Fibroblast of skin of right quadriceps (primary cell): ENCODE results near the gene UQCRC1.

Source experiments
- DNase-seq: peaks from one replicate; pipeline ENCODE4 v3.0.0-alpha.2; 2013

UQCRC1 gene

DNA sequence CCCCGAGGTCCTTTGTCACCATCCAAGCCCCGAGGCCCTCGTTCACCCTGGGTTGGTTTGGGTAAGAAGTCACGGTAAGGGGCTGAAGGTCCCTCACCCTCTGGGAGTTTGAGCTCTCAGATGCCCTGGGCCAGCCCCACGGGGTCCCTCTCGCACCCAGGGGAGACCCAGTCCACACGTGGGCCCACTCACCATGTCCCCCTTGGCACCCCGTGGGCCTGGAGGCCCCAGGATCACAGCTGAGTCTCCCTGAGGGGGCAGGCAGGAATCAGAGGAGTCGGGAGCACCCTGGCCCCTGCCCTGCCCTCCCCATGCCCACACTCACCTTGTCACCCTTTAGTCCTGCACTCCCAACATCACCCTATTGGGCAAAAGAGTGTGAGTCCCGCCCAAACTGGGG, 40.0 kb downstream of the UQCRC1 start:
- DNase-seq = no peak

DNA sequence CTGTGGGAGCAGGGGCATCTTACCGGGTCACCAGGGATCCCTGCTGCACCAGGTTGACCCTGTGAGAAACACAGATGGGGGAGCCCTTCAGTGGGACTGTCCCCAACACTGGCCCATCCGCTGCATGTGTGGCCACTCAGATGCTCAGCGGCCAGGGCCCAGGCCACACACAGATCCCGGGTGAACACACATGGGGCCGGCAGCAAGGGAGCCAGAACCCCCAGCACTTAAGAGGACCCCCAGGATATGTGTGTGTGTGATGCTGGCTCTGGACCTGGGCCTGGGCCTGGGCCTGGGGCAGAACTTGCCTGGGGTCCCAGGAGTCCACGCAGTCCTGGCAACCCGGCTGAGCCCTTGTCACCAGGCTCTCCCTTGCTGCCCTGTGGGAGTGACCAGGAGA, 41.0 kb downstream of the UQCRC1 start:
- no peak for DNase-seq

DNA sequence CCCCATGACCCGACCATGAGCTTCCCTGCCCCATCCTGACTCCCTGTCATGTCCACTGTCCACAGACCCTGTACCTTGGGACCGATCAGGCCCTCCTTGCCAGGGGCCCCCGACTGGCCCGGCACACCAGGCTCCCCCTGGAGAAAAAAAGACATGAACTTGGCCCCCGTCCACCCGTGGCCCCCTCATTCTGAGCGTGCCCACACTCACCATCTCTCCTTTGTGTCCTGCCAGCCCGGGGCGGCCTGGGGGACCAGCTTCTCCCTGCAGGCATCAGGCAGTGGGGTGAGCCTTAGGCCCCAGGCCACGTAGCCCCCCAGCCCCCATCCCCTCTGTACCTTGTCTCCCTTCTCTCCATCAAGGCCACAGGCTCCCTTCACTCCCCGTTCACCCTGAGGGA, 41.9 kb downstream of the UQCRC1 start:
- no peak for DNase-seq

DNA sequence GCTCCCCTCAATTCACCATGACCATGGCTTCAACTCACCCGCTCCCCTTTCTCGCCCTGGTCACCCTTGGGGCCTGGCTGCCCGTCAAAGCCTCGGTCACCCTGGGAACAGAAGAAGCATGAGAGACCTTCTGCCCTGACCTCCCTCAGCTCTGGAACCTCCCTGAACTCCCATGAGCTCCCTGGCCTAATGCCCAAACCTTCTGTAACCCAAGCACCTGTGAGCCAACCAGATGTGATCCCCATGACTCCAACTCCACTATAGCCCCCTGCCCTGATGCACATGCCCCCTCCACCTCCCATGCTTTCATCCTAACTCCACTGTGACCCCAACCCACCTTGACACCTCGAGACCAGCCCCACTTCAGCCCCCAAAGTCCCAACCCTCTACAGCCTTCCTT, 42.4 kb downstream of the UQCRC1 start:
- DNase-seq = no peak

DNA sequence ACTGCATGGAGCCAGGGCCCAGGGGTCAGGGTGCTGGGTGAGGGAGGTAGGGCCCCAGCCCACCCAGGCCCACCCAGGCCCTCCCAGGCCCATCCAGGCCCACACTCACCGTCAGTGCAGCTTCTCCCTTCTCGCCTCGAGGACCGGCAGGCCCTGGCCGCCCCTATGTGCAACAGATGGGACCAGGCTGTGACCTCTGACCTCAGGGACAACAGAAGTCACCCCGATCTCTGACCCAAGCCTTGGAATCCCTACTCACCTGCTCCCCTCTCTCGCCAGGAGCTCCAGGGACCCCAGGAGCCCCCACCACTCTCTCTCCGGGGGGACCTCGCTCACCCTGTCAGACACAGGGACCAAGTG, 43.1 kb downstream of the UQCRC1 start:
- no peak for DNase-seq

DNA sequence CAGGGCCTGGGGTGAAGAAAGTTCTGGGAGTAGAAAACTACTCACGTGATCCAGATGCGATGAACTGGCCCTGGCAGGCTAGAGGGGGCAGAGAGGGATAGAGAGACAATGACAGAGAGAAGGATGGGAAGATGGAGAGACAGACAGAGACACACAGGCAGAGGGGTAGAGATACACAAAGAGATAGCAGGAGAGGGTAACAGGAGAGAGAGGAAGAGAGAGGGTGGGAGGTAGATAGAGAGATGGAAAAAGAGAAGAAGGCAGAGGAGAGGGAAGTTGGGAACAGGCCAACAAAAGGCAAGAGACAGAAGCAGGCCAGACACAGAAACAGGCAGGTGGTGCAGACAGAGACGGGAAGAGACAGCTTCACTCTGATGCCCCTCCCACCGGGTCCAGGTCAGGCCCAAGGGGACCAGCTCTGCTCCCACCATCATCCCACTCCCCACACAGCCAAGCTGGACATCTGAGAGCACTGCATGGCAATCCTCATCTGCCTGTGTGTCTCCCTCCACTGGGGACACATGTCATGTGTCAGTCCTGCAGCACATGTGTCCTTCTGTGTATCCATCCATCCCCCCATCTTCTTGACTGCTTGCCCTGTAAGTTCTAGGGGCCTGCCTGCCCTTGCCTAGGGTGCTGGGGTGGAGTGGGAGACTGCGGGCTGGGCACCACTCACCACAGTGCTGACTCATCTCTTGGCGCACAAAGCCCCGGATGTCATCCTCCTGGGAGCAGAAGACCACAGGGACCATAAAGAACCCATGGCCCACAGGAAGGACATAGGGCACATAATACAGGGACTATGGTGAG, 43.6 kb downstream of the UQCRC1 start:
- DNase-seq = peak; percentile 42

DNA sequence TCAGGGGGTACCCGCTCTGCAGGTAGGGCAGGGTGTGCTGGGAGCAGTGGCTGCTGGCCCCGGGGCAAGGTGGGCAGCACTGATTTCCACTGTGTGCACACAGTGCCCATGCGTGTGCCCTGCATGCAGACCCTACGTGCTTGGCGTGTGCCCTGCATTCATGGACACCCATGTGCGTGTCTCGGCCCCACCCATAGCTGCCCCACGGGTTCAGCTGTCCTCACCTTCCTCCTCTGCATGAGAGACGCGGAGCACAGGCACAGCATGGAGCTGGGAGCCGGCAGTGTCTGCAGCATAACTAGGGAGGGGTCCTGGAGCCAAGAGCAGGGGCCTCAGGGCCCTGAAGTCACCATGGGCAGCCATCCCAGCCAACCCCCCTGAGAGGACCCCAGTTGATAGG, 44.3 kb downstream of the UQCRC1 start:
- DNase-seq = no peak

DNA sequence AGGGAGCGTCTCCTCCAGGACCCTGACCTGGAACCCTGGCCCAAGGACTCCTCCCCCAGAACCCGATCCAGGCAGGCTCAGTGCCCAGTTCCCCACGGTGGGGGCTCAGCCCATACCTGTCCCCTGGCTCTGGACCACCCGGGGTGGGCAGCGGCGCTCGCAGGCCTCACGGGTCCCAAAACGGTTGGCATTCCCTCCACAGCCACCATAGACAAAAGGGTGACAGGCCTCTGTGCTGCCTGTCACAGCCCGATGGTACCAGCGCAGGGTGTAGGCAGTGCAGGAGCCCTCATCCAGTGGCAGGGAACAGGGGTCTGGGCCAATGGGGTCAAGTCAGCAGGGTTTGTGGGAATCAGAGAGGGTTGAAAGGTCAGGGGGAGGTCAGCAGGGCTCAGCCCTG, 44.8 kb downstream of the UQCRC1 start:
- no peak for DNase-seq

DNA sequence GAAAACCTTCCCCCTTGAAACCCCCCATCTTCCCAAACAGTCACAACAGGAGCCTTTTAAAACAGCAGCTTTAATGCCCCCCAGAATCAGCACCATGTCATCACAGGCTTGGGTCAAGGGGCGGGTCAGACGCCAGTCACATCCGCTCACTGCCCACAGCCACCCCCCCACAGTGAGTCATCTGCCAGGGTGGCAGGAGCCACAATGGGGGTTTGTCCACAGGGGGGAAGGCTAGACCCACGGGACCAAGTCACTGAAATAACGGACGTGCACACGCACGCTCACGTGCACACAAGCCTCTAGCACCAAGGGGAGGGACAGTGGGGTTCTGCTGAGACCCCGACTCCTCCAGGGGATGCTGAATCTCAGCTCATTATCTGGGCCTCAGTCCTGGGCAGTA, 45.4 kb downstream of the UQCRC1 start:
- DNase-seq = peak; percentile 40

DNA sequence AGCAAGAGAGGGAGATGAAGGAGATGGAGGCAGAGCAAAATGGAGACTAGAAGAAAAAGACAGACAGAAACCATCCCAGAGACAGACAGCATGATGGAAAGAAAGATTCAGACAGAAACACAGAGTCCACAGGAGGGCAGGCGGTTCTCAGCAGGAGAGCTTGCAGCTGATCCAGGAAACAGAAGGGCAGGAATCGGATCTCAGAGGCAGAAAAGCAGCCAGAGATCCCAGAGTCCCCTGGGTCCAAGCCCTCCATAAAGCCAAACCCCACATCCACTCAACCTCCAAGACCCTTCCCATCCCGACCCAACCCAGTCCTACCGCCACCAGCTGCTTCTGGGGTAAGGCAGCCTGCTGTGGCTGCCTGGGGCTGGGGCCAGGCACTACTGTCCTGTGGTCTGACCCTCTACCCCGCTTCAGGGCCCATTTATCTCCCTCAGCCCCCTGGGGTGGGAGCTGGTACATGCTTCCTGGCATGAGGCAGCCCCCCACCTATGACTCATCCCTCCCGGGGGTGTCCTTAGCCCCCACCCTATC, 46.0 kb downstream of the UQCRC1 start, which contains the start of gene UCN2:
Gene UCN2 (minus strand): TSS at position 400 of the 537 bp plus-strand sequence. CDS start 657 bp downstream, outside the sequence.
- peak; percentile 32 for DNase-seq

DNA sequence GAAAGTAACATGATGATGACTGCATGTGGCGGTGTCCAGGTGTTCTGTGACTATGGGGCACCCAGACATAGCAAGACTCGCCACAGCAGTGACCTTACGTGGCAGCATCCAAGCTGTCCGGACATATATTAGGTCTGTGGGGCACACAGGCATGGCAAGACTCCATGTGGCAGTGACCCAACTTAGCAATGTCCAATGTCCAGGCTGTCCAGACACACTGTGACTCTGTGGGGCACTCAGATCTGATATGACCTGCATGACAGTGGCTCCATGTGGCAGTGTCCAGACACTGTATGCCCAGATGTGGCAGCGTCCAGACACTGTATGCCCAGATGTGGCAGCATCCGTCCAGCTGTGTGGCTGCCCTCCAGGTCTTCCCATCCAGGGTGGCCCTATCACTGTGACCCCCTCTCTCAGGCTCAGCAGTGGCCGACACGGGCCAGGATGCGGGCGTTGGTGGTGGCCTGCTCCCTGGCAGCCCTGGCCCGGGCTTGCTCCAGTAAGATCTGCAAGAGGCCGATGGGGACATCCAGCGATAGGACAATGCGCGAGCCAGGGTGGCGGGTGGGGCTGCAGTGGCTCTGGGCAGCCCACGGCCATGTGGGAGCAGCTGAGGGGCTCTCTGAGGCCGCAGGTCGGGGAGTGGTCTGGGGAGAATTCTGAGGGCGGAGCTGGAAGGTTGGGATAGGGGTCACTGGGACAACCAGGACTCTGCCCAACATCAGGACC, 46.9 kb downstream of the UQCRC1 start:
- no peak for DNase-seq

DNA sequence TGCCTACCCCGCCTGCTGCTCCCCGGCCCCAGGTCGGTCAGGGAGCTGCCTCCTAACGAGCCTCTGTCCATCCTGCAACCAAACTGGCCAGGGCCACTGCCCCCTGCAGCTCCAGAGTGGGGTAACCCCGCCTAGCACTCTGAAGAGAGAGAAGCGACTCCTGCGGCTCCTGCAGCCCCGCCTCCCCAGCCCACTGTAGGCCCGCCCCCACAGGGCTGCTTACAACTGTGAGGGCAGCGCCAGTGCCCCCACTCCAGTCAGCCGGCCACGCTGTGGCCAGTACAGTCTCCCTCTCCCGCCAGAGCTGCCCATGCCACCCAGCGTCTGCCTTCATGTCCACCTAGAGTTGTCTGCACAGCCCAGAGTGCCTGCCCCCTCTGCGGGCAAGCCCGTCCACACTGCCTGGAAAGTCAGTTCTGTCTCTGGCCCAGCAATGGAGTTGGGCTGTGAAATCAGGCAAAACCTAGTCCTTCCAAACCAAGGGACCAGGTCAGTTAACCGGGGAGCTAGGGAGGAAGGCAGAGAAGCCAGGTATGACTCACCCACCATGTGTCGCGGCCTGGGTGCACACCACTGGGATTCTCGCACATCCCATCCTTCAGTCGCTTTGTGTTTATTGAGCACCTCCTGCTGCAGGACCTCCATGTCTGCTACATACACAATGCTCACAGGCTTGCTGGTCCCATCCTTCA, 48.3 kb downstream of the UQCRC1 start:
- peak; percentile 40 for DNase-seq

DNA sequence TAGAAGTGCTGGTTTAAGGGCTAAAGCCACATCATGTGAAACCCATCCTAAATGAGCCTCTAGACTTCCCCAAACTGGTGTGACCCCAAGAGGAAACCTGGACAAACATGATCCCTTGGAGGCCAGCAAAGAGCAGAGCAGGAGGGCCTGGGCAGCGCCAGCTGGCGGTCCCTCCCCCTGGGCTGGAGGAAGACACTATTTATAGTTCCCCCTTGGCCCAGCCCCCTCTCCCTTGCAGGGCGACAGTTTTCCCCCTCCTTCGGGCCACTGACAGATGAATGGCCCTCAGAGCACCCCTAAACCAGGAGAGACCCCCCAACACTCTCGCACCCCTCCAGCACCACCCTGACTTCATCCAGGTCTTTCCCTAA, 48.8 kb downstream of the UQCRC1 start:
- no peak for DNase-seq

DNA sequence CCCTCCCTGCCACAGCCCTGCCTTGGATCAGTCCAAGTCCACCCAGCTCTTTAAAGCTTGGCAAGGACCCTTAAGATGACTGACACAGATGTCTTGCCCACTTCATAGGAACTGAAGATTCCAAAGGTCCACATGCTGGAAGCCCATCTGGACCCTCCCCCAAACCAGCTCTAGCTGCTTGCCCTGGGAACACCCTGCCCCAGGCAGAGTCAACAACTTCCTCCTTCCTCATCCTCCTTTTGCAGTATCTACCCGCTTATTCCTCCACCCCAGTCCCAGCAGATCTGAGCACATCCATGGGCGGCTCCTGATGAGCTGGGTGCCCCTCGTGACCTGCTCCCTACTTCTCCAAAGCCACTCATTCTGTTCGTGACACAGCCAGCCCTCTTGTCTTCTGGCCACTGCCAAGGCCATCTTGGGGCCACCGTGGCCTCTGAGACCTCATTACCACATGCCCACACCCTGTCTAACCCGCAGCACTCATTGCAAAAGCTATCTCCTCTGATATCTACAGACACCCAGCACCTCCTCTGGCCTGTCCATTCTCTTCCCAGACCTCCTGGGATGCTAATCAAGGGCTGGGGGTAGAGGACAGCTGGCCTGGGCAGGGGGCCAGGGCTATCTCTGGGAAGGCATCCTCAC, 50.8 kb downstream of the UQCRC1 start:
- DNase-seq = no peak

DNA sequence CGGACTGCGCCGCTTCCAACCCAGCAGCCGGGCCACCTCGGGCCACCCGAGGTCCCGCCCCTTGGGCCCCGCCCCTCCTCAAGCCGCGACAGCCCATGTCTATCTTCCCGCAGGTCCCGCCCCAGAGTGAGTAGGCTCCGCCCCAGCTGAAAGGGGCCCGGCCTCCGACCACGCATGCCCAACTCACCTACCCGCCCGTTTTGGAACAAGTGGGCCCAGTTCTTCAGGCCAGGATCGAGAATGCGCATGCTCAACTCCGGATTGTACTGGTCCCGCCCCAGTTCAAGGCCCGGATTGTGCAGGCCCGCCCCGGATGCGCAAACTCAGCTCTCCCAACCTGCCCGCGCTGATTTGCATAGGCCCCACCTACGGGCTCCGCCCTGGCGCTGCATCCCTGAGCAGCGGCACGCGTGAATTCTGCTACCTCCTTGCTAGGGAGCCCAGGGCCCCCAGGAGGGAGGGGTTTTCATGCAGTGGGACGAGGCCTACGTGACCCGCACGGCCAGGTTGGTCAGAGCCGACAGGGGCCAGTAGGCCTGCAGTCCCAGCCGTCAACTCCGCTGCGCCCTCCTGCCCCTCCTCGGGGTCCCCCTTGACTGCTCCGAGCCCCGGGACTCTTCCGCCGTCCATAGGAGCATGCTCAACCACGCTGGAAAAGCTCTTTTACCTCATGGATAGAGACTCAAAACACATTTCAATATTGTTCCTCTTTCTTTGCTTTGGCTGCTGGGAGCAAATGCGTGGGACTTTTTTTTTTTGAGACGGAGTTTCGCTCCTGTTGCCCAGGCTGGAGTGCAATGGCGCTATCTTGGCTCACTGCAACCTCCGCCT, 52.4 kb downstream of the UQCRC1 start, which contains the start of gene PFKFB4:
Gene PFKFB4 (minus strand): TSS at position 8 of the 831 bp plus-strand sequence. CDS start 26 bp downstream, outside the sequence.
- DNase-seq = peak; percentile 99

DNA sequence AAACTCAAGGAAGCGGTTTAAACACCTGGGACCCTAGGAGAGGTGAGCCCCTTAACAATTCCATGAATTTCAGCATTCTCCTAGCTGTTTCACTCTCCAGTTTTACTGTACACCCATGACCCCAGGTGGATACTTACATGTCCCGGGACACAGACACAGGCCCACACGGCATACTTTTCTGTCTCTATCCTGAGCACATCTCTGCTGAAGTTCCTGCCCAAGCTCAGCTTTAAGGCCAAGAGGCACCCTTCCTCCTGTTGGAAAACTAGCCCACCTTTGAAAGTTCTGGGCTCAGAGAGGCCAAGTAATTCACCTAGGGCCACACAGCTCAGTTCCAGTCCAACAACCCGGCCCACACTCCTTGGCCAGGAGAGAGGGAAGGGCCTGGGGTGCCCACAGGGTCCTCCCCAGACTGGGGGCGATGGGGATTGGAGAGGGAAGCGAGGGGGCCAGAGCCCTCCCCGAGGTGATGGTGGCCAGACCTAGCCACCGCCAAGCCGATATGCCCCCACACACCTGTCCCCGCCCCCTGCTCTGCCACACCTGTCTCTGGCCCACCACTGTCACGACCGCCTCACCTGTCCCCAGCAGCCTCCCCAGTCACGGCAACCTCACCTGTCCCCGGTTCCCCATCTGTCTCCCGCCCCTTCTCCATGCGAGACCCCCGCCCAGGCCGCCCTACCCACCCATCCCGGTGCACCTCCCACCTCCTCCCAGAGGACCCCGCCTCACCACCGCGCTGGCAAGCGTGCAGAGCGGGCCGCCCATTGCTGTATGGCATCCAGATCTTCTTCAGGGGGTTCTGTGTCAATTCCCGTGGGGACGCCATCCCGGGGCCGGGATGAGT, 53.3 kb downstream of the UQCRC1 start:
- no peak for DNase-seq

DNA sequence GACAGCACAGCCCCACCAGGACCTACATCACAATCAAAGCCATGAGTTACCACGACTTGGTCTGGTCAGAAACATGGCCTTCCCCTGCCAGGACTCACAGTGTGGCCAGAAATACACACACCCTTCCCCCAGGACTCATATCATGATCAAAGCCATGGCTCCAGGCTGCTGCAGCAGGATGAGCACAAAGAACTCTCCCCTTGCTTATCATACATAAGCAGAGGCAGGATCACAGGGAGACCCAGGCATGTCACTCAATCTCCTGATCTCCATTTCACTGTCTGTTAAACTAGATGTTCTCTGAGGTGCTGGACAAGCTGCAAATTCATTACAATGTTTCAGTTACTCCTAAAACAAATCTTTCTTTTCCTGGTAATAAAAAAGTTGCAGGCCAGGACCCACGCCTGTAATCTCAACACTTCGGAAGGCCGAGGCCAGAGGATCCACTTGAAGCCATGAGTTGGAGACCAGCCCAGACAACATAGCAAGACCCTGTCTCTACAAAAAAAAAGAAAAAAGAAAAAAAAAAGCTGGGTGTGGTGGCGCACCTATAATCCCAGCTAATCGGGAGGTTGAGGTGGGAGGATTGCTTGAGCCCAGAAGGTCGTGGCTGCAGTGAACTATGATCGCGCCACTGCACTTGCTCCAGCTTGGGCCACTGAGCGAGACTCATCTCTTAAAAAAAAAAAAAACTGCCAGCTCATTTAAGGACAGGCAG, 54.1 kb downstream of the UQCRC1 start:
- DNase-seq = no peak

DNA sequence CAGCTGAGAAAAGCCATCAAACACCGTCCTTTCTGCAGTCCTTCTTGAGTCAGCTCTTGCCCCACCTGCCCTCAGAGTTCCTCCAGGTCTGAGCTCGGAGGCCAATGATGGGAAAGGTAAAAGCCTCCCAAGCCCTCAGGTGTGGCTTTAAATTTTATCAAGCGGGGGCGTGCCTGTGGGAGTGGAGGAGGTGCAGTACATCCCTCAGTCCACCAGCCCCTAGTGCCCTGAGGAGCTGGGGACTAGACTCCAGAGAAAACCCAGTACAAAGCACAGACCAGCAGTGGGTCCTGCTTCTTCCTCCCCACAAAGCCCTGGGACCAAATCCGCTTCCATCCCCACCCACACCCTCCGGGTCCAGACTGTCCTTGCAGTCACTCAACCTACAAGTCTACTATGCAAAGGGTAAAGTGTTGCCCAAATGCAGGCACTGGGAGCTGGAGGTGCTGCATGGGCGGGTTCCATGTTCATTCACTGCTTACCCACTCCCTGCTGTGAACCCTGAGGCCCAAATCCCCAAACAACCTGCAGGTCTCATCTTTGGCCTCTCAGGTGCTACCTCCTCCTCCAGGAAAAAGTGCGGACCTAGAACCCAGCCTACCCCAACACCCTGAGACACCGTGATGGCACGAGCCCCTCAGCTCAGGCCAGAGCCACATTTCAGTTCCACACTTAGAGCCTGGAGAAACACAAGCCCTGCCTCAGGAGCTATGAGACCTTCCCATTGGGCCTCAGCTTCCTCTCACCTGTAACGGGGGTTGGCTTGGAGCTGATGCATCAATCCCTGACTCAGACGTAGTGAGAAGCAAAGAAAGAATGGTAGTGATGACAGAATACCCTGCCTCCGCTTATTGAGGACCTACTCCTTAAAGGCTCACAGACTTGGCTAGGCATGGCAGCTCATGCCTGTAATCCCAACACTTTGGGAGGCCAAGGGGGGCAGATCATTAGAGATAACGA, 55.3 kb downstream of the UQCRC1 start:
- no peak for DNase-seq

DNA sequence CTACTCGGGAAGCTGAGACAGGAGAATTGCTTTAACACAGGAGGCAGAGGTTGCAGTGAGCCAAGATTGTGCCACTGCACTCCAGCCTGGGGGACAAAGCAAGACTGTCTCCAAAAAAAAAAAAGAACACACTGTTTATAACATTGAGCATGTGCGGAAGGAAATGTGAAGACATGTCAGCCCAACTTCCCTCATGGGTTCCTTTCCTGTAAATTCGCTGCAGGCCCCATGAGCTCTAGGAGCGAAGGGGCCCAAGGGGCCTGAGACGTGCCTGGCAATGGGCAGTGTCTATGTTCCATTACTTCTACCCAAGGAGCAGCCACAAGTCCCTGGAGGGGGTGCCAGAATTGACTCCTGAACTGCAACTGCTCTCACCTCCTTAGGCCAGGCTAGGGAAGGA, 56.1 kb downstream of the UQCRC1 start:
- DNase-seq = no peak
